ENCODE results near the gene TYR.

The TYR gene

GRCh38 chr11:89177691-89178231 lies at the start of gene TYR:
Gene TYR (plus strand): TSS chr11:89177875. CDS start chr11:89177954, 79 bp downstream.
- no peak within 1 kb of the TSS for H3K4me3 ChIP-seq (ENCODE audit: control insufficient read depth, low read depth, low read length)
- DNase-seq (ENCODE audit: low read depth), result no peak
- TF ChIP-seq CTCF (conservative IDR thresholded peaks at IDR 0.05; ENCODE audit: control insufficient read depth, insufficient read depth, low read depth, low read length), result no peak

GRCh38 chr11:89136606-89137005 lies 41.1 kb upstream of the TYR start:
- H3K4me3 ChIP-seq (ENCODE audit: control insufficient read depth, low read depth, low read length), result no peak overlapping the region
- TF ChIP-seq CTCF (conservative IDR thresholded peaks at IDR 0.05; ENCODE audit: control insufficient read depth, insufficient read depth, low read depth, low read length), result no peak

GRCh38 chr11:89147229-89147628 lies 30.4 kb upstream of the TYR start:
- no peak overlapping the region for H3K4me3 ChIP-seq (ENCODE audit: control insufficient read depth, low read depth, low read length)
- TF ChIP-seq CTCF (conservative IDR thresholded peaks at IDR 0.05; ENCODE audit: control insufficient read depth, insufficient read depth, low read depth, low read length), result no peak
- no peak for DNase-seq (ENCODE audit: low read depth)

More at GRCh38 chr11:89136606-89137005, 41.1 kb upstream of the TYR start:
- no peak for DNase-seq (ENCODE audit: low read depth)

- DNase-seq (ENCODE audit: low read depth), result no peak
- no peak for TF ChIP-seq CTCF (conservative IDR thresholded peaks at IDR 0.05; ENCODE audit: control insufficient read depth, insufficient read depth, low read depth, low read length)
- H3K4me3 ChIP-seq (ENCODE audit: control insufficient read depth, low read depth, low read length), result no peak overlapping the region
These were observed 17.7 kb upstream of the TYR start for GRCh38 chr11:89159974-89160373.

- no peak for TF ChIP-seq CTCF (conservative IDR thresholded peaks at IDR 0.05; ENCODE audit: control insufficient read depth, insufficient read depth, low read depth, low read length)
- no peak overlapping the region for H3K4me3 ChIP-seq (ENCODE audit: control insufficient read depth, low read depth, low read length)
- DNase-seq (ENCODE audit: low read depth), result no peak
These were observed 15.7 kb upstream of the TYR start for GRCh38 chr11:89161949-89162348.

GRCh38 chr11:89163686-89164085 lies 14.0 kb upstream of the TYR start:
- TF ChIP-seq CTCF (conservative IDR thresholded peaks at IDR 0.05; ENCODE audit: control insufficient read depth, insufficient read depth, low read depth, low read length), result no peak
- no peak overlapping the region for H3K4me3 ChIP-seq (ENCODE audit: control insufficient read depth, low read depth, low read length)
- no peak for DNase-seq (ENCODE audit: low read depth)

GRCh38 chr11:89168396-89168795 lies 9.3 kb upstream of the TYR start:
- TF ChIP-seq CTCF (conservative IDR thresholded peaks at IDR 0.05; ENCODE audit: control insufficient read depth, insufficient read depth, low read depth, low read length), result no peak

More at GRCh38 chr11:89168396-89168795, 9.3 kb upstream of the TYR start:
- DNase-seq (ENCODE audit: low read depth), result no peak
- H3K4me3 ChIP-seq (ENCODE audit: control insufficient read depth, low read depth, low read length), result no peak overlapping the region

Data from fibroblast of mammary gland (primary cell).